NCI-H146 treated with DMSO at 0.1 percent for 48 hours (cell line): Measurements from ENCODE around the gene SLC27A5.
"Not testable (repeated sequence)": the region's sequence is repeated elsewhere in the genome, so short reads cannot be mapped to it uniquely, and the experiment has no call there.

Source experiments
- DNase-seq: peaks from one replicate; lab custom pipeline; 2025; ENCODE audit not compliant: unreplicated experiment; lab: John Stamatoyannopoulos, UW

SLC27A5 gene

DNA sequence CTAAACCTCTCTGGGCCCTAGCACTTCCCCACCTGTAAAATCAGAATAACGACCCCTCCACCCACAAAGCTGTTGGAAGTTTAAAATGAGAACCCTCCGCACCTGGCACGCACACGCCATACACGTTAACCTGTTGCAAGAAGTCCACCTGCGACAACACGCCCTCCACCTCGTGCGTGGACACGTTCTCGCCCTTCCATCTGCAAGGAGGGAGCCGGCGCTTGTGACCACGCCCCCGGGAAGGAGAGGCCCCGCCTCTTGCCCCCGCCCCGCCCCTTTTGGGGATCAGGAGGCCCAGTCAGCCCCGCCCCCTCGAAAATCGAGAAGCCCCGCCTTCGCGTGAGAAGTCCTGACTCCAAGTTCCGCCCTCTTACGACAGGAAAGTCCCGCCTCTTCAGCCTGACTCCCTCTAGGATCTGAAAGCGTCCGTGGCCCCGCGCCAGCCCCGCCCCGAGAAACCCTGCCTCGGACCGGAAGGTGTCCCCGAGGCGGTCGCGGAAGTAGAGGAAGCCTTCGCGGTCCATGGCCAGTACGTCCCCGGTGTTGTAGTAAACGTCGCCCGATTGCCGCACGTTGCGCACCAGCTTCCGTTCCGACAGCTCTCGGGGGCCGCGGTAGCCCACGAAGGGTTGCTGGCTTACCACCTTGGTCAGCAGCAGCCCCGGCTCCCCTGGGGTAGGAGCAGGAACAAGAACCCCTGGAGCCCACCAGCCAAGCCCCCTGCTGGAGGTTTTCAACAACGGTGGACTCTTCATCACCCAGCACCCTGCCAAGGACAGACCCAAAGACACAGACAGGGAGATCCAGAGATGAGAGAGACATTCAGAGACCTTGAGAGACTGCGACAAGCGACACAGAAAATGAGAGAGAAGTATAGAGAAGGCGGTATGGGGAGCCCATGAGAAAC, 12.5 kb downstream of the SLC27A5 start:
- DNase-seq = peak; percentile 97

GRCh38 chr19:58498316-58499020, 13.3 kb downstream of the SLC27A5 start:
- no peak for DNase-seq

- no peak for DNase-seq
Measured at GRCh38 chr19:58497634-58498170, 14.1 kb downstream of the SLC27A5 start.

DNA sequence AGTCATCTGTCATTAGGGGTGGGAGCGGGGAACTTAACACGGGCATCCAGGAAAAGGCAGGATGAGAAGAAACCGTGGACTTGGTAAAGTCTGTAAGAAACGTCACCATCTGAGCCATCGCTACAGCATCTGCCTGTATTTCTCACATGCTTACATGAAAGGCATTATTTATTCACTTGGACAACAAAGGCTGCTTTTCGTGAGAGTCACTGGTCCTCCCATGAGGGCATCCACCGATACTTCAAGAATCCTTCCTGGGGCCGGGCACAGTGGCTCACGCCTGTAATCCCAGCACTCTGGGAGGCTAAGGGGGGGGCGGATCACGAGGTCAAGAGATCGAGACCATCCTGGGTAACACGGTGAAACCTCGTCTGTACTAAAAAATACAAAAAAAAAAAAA, 19.5 kb downstream of the SLC27A5 start:
- DNase-seq = no peak

DNA sequence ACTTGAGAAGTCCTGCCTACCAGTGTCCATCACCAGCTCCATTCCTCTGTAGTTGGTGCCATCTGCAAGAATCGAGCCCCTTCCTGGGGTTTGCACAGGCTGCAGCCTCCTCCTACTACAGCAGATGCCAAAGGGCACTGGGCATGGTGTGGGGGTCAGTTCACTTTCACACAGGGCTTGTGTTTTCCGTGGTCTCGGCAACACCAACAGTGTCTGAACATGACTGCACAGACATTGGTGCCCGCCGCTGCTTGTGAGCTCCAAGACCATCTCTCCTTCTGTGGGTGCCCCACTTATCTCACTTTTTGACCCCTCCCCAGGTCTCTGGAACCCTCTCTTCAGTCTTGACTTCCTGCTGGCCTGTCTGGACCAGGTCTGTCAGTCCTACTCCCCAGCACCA, 20.4 kb downstream of the SLC27A5 start:
- no peak for DNase-seq

DNA sequence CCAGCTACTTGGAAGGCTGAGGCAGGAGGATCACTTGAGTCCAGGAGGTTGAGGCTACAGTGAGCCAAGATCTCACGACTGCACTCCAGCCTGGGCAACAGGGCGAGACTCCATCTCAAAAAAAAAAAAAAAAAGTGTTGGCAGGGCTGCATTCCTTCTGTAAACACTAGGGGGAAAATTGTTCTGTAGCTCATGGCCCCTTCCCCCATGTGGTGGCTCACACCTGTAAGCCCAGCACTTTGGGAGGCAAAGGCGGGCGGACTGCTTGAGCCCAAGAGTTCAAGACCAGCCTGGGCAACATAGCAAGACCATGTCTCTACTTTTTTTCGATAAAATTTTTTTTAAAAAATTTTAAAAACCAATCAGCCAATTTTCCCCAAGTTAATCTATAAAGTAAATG, 27.4 kb downstream of the SLC27A5 start:
- not testable (repeated sequence) for DNase-seq

DNA sequence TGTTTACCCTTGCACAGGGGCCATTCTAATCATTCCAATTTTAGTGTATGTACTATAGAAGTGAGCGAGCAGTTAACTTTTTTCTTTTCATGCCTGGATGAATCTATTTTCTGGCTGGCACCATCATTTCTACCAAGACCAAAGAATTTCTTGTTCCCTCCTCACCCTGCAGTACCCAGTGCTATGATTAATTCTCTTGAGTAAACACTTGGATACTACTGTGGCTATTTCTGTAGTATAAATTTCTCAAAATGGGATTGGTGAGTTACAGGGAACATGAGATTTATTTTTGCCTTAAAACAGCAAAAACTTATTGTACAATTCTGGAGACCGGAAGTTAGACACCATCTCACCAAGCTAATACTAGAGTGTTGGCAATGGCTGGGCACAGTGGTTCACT, 28.0 kb downstream of the SLC27A5 start:
- DNase-seq = no peak

GRCh38 chr19:58482372-58482771, 29.4 kb downstream of the SLC27A5 start:
- no peak for DNase-seq

DNA sequence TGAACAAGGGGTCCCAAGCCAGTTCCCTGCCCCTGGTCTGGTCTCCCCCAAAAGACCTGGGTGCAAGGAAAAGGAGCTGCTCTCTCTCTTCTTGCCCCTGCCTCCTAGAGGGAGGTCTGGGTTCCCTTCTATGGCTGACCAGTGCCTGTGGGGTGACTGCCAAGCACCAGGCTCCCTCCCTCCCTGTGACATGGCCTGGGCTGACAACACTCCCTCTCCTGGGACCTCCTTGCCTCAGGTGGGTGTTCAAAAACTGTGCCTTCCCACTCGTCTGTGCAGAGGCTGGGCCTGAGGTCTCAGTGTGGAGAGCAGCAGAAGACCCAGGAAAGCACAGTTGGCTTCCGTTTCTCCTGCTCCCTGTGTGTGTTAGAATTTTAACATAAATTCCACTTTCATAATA, 31.0 kb downstream of the SLC27A5 start:
- DNase-seq = no peak

GRCh38 chr19:58480481-58480830, 31.3 kb downstream of the SLC27A5 start:
- DNase-seq = no peak

DNA sequence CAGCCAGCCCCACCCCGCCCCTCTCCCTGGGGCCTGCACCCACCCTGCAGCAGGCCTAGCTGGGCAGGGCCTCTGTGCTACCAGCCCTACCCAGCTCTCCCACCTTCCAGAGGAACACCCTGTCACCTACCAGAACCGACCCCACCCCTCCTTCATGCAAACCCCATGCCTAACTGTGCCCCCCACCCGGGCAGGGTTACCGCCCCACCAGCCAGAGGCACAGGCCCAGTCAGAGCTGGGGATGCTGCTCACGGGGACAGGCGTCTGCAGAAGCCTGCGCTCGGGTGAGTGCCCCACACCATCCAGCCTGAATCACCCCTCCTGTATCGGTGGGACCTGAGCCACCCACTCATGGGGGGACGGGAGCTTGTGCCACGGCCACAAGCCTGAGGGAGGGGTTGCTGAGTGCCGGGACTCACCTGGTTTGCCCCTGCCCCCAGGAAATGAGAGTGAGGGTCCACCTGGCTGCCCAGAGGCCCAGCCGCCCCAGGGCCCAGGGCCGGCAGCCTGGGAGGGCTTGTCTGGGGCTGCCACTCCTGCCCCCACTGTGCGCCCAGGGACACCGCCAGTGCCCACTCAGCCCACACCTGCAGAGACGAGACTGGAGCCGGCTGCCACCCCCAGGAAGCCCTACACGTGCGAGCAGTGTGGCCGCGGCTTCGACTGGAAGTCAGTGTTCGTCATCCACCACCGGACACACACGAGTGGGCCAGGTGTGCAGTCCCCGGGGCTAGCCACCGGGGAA, 31.9 kb downstream of the SLC27A5 start:
- DNase-seq = no peak

- DNase-seq = no peak
Measured at GRCh38 chr19:58479303-58479702, 32.5 kb downstream of the SLC27A5 start.

DNA sequence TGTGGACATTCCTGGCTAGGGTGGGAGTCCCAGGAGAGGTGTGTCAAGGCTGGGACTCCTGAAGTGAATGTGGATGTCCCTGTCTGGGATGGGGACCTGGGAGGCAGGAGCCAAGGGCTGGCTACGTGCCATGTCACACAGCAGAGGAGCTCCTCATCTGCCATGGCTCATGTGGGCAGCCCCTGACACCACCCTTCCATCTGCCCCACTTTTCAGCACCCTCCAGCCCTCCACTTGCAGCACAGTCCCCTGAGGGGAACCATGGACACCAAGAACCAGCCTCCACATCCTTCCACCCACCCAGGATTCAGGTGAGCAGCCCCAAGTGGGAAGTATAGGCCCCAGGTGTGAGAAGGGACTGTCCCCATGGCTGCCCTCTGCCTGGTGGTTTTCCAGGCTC, 33.9 kb downstream of the SLC27A5 start:
- no peak for DNase-seq

DNA sequence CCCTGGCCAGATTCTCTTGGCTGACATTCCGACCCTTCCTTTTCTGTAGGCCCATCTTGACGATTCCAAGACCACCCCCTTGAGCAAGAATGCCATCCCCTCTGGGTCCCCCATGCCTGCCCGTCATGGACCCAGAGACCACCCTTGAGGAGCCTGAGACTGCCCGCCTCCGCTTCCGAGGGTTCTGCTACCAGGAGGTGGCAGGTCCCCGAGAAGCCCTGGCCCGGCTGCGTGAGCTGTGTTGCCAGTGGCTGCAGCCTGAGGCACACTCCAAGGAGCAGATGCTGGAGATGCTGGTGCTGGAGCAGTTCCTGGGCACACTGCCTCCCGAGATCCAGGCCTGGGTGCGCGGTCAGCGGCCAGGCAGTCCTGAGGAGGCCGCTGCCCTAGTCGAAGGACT, 34.7 kb downstream of the SLC27A5 start:
- DNase-seq = no peak

- DNase-seq = peak; percentile 37
Measured at GRCh38 chr19:58476498-58477015, 35.2 kb downstream of the SLC27A5 start.

DNA sequence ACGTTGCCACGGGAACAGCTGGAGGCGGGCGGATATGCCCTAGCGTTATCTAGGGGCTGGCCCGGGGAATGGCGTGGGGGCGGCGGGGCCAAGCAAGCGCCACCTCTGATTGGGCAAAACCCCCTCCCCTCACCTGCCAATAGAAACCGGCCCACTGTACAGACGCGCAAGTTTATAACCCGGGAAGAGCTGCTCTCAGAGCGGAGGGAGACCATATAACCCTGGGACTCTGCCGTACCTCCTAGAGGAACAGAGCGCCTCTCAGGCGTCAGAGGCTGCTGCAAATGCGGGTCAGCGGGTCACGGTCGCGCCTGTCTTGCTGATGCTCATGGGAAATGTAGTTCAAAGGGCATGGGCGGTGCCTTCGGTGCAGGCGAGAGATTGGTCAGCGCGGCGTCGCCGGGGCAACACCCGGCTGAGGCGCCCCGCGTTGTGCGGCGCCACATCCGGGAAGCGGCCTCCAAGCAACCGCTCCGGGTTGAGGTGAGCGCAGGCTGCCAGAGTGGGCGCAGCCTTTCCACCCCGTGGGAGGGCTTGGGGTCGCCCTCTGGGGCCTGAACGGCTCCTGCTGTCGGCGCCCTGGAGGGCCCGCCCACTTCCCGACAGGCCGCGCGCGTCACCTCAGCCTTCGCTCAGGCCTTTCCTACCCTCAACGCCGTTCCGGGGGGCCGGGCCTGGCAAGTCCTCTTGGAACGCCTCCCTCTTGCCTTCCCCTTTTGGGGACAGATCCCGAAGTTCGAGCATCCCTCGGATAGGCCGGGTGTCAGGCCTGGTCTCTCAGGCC, 35.9 kb downstream of the SLC27A5 start, which contains the start of gene ZNF446:
TSS of gene ZNF446 (plus strand) at position 639 of the 784 bp plus-strand sequence. CDS start 867 bp downstream, outside the sequence.
- peak; percentile 95 for DNase-seq

DNA sequence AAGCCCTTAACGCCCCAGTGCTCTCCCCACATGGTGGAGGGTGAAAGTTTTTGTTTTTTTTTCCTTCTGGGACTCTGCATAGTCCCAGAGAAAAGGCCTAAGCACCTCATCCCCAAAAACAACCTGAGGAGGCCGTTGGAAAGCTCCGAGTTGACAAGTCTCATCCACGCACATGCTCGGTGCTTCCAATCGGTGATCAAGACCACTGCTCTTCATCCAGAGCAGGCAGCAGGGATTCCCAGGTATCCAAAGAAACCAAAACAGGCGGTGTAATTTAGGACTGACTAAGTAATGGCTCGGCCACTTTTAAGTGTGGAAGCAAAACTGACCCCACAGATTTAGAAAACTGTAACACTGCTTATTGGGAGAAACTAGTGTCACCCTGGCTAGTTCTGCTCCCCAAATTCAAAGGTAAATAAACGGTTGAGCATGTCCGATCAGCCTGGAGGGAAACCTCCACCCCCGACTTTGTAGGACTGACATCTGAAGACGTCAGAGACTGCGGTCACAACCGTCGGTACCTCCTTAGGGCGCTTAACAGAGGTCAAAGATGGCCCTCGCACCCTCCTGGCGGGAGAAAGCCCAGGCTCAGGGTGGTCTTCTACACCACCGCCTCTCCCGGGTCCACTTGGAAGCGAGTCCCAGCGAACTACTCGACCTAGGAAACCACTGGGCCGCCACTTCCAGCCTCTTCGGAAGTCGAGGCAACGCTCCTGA, 36.6 kb downstream of the SLC27A5 start:
- DNase-seq = no peak

DNA sequence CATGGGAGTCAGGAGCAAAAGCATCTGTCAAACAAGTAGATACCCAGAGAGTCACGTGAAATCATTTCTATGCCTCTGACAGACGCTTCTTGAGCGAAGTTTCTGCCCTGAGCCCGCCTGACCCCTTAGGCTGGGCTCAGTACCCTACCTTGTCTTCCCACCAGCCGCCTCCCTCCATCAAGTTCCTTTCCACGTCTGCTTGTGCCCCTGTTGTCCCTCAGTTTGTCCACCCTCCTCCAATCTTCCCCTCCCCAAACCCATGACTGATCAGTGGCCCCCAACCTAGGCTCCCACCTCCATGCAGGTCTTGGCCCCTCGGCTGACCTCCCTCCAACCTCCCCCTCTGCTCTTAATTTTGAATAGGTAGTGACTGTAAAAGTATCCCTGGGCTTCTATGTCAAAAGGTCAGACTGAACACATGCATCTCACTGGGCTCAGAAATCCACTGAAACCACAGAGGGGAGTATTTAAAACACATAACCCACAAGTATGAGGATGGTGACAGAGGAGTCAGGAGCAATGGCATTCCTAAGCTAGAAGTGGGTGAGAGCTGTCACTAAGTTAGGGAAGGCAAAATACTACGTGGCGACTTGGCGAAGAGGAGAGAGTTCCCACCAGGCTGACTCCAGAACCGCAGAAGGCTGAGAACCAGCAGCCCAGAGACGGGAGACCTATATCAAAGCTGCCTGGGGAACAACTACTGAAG, 37.3 kb downstream of the SLC27A5 start:
- DNase-seq = no peak

GRCh38 chr19:58473775-58474174, 38.0 kb downstream of the SLC27A5 start:
- no peak for DNase-seq
